ENCODE results near the gene ERBB4.

- no peak for TF ChIP-seq CTCF (IDR thresholded peaks at IDR 0.05)
- no peak for TF ChIP-seq POLR2A (IDR thresholded peaks at IDR 0.05)
These were observed 1177.2 kb downstream of the ERBB4 start for GRCh38 chr2:211361383-211361782.

Data from breast epithelium (tissue), 3 donors.